GM12873 (cell line): ENCODE results near the gene SERPINB10.

ENCODE experiments used
- CTCF ChIP-seq: IDR thresholded peaks from 2 replicates; pipeline ENCODE4 v1.5.1; 2012; ENCODE audit warnings: low read depth, mild to moderate bottlenecking, moderate library complexity, low read length, control low read depth; ENCODE audit not compliant: insufficient read depth; ENCODE audit errors: missing control alignments

Gene SERPINB10

GRCh38 chr18:63972002-63972376 is 64.2 kb downstream of the SERPINB10 start:
- TF ChIP-seq CTCF = no peak

GRCh38 chr18:63974991-63975390 is 67.2 kb downstream of the SERPINB10 start:
- peak; percentile 35 for TF ChIP-seq CTCF

GRCh38 chr18:63975628-63976027 is 67.9 kb downstream of the SERPINB10 start:
- TF ChIP-seq CTCF = no peak

GRCh38 chr18:63977040-63977439 is 69.3 kb downstream of the SERPINB10 start:
- TF ChIP-seq CTCF = no peak

- TF ChIP-seq CTCF = peak; percentile 88
These were observed 71.7 kb downstream of the SERPINB10 start for GRCh38 chr18:63979409-63979920.

GRCh38 chr18:63980027-63980426 is 72.3 kb downstream of the SERPINB10 start:
- no peak for TF ChIP-seq CTCF

- no peak for TF ChIP-seq CTCF
These were observed 73.2 kb downstream of the SERPINB10 start for GRCh38 chr18:63980896-63981460.
